GM06990 (cell line): Measurements from ENCODE around the gene PNPT1.

ENCODE experiments used
- DNase-seq: peaks from one replicate; pipeline ENCODE4 v3.0.0-alpha.2; 2011; ENCODE audit not compliant: insufficient read length; ENCODE audit errors: extremely low read depth
- H3K27me3 ChIP-seq: replicated peaks from 2 replicates; pipeline ENCODE4 v1.6.0; 2011; ENCODE audit warnings: low read length; ENCODE audit not compliant: control insufficient read depth, insufficient read depth
- H3K36me3 ChIP-seq: 2 replicates; pipeline ENCODE4 v1.5.1; 2011; ENCODE audit warnings: low read length; ENCODE audit not compliant: control insufficient read depth, insufficient read depth
- H3K4me3 ChIP-seq: replicated peaks from 2 replicates; pipeline ENCODE4 v1.5.1; 2011; ENCODE audit warnings: low read depth, mild to moderate bottlenecking, control low read depth, low read length
- CTCF ChIP-seq: IDR thresholded peaks from 2 replicates; pipeline ENCODE4 v1.5.1; 2011; ENCODE audit warnings: low read length, control low read depth, mild to moderate bottlenecking, inconsistent platforms; ENCODE audit not compliant: insufficient read depth, poor library complexity, severe bottlenecking

Gene PNPT1

GRCh38 chr2:55729136-55729685 lies 35.6 kb upstream of the PNPT1 start:
- no peaks in the 10 kb centered on the region for H3K27me3 ChIP-seq
- no peak overlapping the region for H3K4me3 ChIP-seq
- no peak for TF ChIP-seq CTCF
- H3K36me3 ChIP-seq = no peaks in the 10 kb centered on the region
- DNase-seq = no peak

GRCh38 chr2:55721596-55722215 lies 28.1 kb upstream of the PNPT1 start:
- H3K27me3 ChIP-seq = no peaks in the 10 kb centered on the region
- no peaks in the 10 kb centered on the region for H3K36me3 ChIP-seq
- no peak for TF ChIP-seq CTCF
- H3K4me3 ChIP-seq = no peak overlapping the region
- no peak for DNase-seq

GRCh38 chr2:55720417-55720816 lies 26.8 kb upstream of the PNPT1 start:
- Histone ChIP-seq H3K27me3 (no peaks in the 10 kb centered on the region), H3K4me3 (no peak overlapping the region), H3K36me3 (no peaks in the 10 kb centered on the region)
- TF ChIP-seq CTCF = no peak
- DNase-seq = no peak

GRCh38 chr2:55719852-55720251 lies 26.2 kb upstream of the PNPT1 start:
- Histone ChIP-seq H3K27me3 (no peaks in the 10 kb centered on the region), H3K4me3 (no peak overlapping the region), H3K36me3 (no peaks in the 10 kb centered on the region)
- DNase-seq = no peak
- no peak for TF ChIP-seq CTCF

- no peak overlapping the region for H3K4me3 ChIP-seq
- no peaks in the 10 kb centered on the region for H3K27me3 ChIP-seq
- no peaks in the 10 kb centered on the region for H3K36me3 ChIP-seq
- TF ChIP-seq CTCF = peak; percentile 72
- peak; percentile 10 for DNase-seq
Measured at GRCh38 chr2:55718165-55719008, 24.7 kb upstream of the PNPT1 start.
